Measurements from ENCODE around the gene BRINP3.

BRINP3 gene

DNA sequence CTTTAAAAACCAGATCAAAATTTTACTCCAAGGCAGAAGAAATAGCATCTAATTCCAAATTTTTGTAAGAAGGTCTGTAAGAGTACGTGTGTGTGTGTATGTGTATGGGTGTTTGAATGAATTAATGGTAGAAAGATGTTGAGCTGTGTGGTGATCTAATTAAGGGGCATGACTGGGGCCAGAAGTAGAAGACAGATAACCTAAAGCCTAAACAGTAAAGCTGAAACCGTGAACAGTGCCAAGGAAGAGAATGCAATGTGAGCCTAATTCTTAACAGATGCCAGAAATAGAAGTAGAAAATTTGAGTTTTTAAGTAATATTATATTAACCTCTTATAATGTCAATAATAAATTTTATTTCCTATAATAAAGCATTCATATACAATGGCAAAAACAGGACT lies 38.2 kb downstream of the BRINP3 start:
- CTCF ChIA-PET = interaction anchor here (0.6 kb wide), 1 partner anchor 1860 kb away, joined by 3 read pairs; no protein-coding TSS in a partner anchor
- POLR2A ChIA-PET (ENCODE audit: low non-redundant PET) = no interaction called here
- DNase-seq (ENCODE audit: low spot score) = no peak
- TF ChIP-seq, protein P1, sequence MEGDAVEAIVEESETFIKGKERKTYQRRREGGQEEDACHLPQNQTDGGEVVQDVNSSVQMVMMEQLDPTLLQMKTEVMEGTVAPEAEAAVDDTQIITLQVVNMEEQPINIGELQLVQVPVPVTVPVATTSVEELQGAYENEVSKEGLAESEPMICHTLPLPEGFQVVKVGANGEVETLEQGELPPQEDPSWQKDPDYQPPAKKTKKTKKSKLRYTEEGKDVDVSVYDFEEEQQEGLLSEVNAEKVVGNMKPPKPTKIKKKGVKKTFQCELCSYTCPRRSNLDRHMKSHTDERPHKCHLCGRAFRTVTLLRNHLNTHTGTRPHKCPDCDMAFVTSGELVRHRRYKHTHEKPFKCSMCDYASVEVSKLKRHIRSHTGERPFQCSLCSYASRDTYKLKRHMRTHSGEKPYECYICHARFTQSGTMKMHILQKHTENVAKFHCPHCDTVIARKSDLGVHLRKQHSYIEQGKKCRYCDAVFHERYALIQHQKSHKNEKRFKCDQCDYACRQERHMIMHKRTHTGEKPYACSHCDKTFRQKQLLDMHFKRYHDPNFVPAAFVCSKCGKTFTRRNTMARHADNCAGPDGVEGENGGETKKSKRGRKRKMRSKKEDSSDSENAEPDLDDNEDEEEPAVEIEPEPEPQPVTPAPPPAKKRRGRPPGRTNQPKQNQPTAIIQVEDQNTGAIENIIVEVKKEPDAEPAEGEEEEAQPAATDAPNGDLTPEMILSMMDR (conservative IDR thresholded peaks at IDR 0.05; ENCODE audit: low read depth) = no peak
- H3K27ac ChIP-seq = no peak overlapping the region

DNA sequence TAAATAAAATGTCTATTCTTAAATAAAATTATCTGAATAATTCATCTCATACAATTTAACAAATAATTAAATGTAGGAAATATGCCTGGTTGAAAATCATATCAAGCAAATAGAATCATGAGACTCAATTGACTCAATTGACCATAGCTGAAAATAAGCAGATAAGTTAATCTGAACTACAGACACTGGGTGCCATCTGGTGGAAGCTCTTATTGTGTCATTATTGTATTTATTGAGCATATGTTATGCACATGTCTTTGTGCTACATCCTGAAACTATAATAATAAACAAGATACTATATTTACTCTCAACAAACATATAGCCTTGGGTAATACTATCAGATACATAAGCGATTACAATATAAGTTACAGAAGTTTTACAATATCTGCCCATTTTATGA lies 41.0 kb downstream of the BRINP3 start:
- peak; percentile 31 for DNase-seq (ENCODE audit: low spot score)
- no peak overlapping the region for H3K27ac ChIP-seq
- CTCF ChIA-PET = interaction anchor here (0.7 to 1.3 kb wide), 3 partner anchors 400 to 1654 kb away, joined by 3 to 4 read pairs (median 3); no protein-coding TSS in a partner anchor
- TF ChIP-seq, protein P1 (conservative IDR thresholded peaks at IDR 0.05; ENCODE audit: low read depth) = peak; percentile 44; the same call in 1 of the 2 replicates
- POLR2A ChIA-PET (ENCODE audit: low non-redundant PET) = no interaction called here

DNA sequence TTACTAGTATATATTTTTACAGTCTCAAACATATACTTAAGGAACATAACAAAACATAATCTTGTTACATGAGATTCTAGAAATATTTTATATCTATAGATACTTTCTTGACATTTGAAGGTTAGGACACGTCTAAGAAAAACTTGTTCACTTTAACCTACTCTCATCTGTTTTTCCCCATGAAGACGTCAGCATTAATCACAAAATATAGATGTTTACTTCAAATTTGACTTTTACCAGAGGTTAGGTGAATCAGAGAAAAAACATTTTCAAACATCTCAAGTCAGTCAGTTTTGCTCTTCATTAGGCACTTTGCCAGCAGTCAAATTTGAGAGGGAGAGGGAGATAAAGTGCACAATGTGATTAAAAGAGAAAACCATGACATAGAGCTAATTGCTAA lies 47.7 kb downstream of the BRINP3 start:
- no peak overlapping the region for H3K27ac ChIP-seq
- TF ChIP-seq, protein P1 (conservative IDR thresholded peaks at IDR 0.05; ENCODE audit: low read depth) = no peak
- ChIA-PET POLR2A (ENCODE audit: low non-redundant PET) (no interaction called here), CTCF (no interaction called here)
- DNase-seq (ENCODE audit: low spot score) = no peak

DNA sequence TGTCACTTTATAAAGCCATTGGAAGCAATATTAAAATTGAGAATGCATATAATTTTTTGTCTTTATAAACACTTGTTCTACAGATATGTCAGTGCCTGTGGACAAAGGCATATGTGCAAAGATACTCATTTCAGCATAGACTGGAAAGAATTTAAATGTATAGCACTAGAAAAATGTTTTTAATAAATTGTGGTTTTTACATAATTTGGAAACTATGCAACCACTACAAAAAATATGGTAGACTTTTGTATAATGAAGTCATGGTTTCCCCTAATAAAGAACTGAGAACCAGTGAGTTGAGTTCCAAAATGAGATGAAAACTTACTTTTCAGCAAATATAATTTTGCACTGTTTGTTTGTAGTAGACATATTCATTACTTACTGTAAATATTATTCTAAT lies 48.5 kb downstream of the BRINP3 start:
- CTCF ChIA-PET = no interaction called here
- POLR2A ChIA-PET (ENCODE audit: low non-redundant PET) = no interaction called here
- TF ChIP-seq, protein P1 (conservative IDR thresholded peaks at IDR 0.05; ENCODE audit: low read depth) = no peak
- DNase-seq (ENCODE audit: low spot score) = no peak
- no peak overlapping the region for H3K27ac ChIP-seq

DNA sequence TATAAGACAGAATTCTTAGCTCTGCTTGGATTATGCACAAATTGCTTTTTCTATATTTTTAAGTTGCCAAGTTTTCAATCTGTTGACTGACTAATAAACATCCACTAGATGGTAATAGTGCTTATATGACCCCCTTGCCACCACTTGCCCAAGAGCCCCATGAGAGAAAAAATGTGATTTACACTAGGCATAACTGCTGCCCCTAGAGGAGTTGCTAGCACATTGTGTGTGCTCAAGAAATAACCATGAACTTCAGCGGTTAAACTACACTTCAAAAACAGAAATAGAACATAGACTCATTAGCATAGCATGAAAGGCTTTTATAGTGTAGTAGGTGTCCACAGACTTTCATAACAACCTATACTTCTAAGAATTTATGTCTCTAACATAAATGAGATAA lies 61.4 kb downstream of the BRINP3 start:
- no peak for DNase-seq (ENCODE audit: low spot score)
- POLR2A ChIA-PET (ENCODE audit: low non-redundant PET) = no interaction called here
- CTCF ChIA-PET = no interaction called here
- no peak overlapping the region for H3K27ac ChIP-seq
- TF ChIP-seq, protein P1 (conservative IDR thresholded peaks at IDR 0.05; ENCODE audit: low read depth) = no peak

DNA sequence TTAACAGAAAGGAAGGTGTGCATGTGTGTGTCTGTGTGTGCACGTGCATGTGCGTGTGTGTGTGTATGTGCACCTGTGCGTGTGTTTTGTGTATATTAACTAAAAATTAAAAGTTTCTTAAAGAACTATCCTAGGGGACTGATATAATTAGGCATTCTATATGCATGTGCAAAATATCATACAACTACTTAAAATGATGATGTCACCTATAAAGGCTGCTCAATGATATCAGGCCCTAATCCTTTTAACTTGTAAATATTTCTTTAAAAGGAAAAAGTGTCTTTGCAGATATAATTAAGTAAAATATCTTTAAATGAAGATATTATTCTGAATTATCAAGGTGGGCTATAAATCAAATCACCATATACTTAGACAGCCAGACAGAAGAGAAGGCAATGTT lies 64.5 kb downstream of the BRINP3 start:
- TF ChIP-seq, protein P1 (conservative IDR thresholded peaks at IDR 0.05; ENCODE audit: low read depth) = no peak
- ChIA-PET CTCF (no interaction called here), POLR2A (ENCODE audit: low non-redundant PET) (no interaction called here)
- DNase-seq (ENCODE audit: low spot score) = no peak
- H3K27ac ChIP-seq = no peak overlapping the region

DNA sequence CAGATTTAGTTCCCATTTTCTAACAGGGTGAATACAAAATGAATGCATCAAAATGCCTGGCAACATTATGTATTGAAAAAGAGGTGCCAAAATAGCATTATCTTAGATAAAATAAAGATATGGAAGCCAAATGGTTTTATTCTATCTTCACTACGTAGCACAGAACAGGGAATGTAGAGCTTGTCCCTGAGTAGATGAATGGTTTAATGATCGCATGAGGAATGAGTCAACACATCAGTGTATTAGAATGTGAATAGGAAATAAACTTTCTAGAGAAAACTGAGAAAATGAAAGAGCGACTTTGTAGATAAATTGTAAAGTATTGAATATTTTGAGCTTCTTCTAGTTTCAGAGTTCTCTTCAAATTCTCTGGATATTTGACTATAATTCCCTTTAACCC lies 74.3 kb downstream of the BRINP3 start:
- H3K27ac ChIP-seq = no peak overlapping the region
- DNase-seq (ENCODE audit: low spot score) = no peak
- CTCF ChIA-PET = interaction anchor here (0.6 kb wide), 1 partner anchor 1107 kb away, joined by 3 read pairs; no protein-coding TSS in a partner anchor
- POLR2A ChIA-PET (ENCODE audit: low non-redundant PET) = no interaction called here
- TF ChIP-seq, protein P1 (conservative IDR thresholded peaks at IDR 0.05; ENCODE audit: low read depth) = no peak
